NCI-H2196 treated with DMSO at 0.1 percent for 48 hours (cell line): Measurements from ENCODE around the gene SLC9A7.
A peak's percentile ranks its signal among the peaks of the same experiment; 100 is the strongest.

Experiments used
- DNase-seq: peaks from one replicate; lab custom pipeline; 2025; ENCODE audit not compliant: unreplicated experiment; lab: John Stamatoyannopoulos, UW

Gene SLC9A7

GRCh38 chrX:46575586-46575985, 183.3 kb downstream of the SLC9A7 start:
- no peak for DNase-seq

- DNase-seq = peak; percentile 6
These were observed 184.0 kb downstream of the SLC9A7 start for GRCh38 chrX:46574774-46575381.

GRCh38 chrX:46573892-46574773, 184.8 kb downstream of the SLC9A7 start:
- DNase-seq = no peak

- DNase-seq = peak; percentile 32
These were observed 185.5 kb downstream of the SLC9A7 start, which contains the start of gene CHST7 for GRCh38 chrX:46573331-46573891. Gene CHST7, plus strand, starts transcription at chrX:46573765. Its CDS starts 167 bp downstream, at chrX:46573932.

GRCh38 chrX:46572340-46572936, 186.5 kb downstream of the SLC9A7 start:
- no peak for DNase-seq

GRCh38 chrX:46571423-46572339, 187.2 kb downstream of the SLC9A7 start:
- no peak for DNase-seq

- DNase-seq = no peak
These were observed 189.3 kb downstream of the SLC9A7 start for GRCh38 chrX:46569621-46570020.

- no peak for DNase-seq
These were observed 191.5 kb downstream of the SLC9A7 start for GRCh38 chrX:46567388-46567787.

- no peak for DNase-seq
These were observed 196.9 kb downstream of the SLC9A7 start for GRCh38 chrX:46561824-46562657.

GRCh38 chrX:46559062-46559461, 199.9 kb downstream of the SLC9A7 start:
- DNase-seq = no peak

GRCh38 chrX:46554942-46555341, 204.0 kb downstream of the SLC9A7 start:
- DNase-seq = no peak

GRCh38 chrX:46553935-46554334, 205.0 kb downstream of the SLC9A7 start:
- DNase-seq = no peak

GRCh38 chrX:46551494-46552128, 207.3 kb downstream of the SLC9A7 start:
- no peak for DNase-seq

GRCh38 chrX:46549914-46550313, 209.0 kb downstream of the SLC9A7 start:
- no peak for DNase-seq
